WTC11 (cell line): ENCODE results near the gene CRADD.

ENCODE experiments used
- ATF3 ChIP-seq: sonication (generic); formaldehyde crosslinking; conservative IDR thresholded peaks from 2 replicates; pipeline ENCODE4 v1.8.1; 2022; ENCODE audit warnings: mild to moderate bottlenecking, missing genetic modification reagents
- CTCF ChIP-seq: fragments of 200-600 bp; IDR thresholded peaks from 2 replicates; pipeline ENCODE4 v1.8.0; 2022; ENCODE audit warnings: antibody characterized with exemption
- ESRRA ChIP-seq: sonication (generic); formaldehyde crosslinking; IDR thresholded peaks from 2 replicates; pipeline ENCODE4 v1.8.1; 2022; ENCODE audit warnings: mild to moderate bottlenecking, missing genetic modification reagents, borderline replicate concordance
- MAX ChIP-seq: sonication (generic); formaldehyde crosslinking; IDR thresholded peaks from 2 replicates; pipeline ENCODE4 v1.8.0; 2022; ENCODE audit warnings: mild to moderate bottlenecking, missing genetic modification reagents
- NR1H2 ChIP-seq: sonication (generic); formaldehyde crosslinking; IDR thresholded peaks from 2 replicates; pipeline ENCODE4 v1.9.0; 2021; ENCODE audit warnings: mild to moderate bottlenecking, moderate library complexity, missing genetic modification reagents
- NR2C2 ChIP-seq: sonication (generic); formaldehyde crosslinking; IDR thresholded peaks from 2 replicates; pipeline ENCODE4 v1.8.0; 2022; ENCODE audit warnings: mild to moderate bottlenecking, missing genetic modification reagents
- SP1 ChIP-seq: sonication (generic); formaldehyde crosslinking; conservative IDR thresholded peaks from 2 replicates; pipeline ENCODE4 v1.8.1; 2022; ENCODE audit warnings: missing genetic modification reagents
- TF ChIP-seq, protein P1 (sequence below): sonication (generic); formaldehyde crosslinking; IDR thresholded peaks from 2 replicates; pipeline ENCODE4 v1.8.1; 2023; ENCODE audit warnings: mild to moderate bottlenecking, moderate library complexity, missing genetic modification reagents

DNA sequence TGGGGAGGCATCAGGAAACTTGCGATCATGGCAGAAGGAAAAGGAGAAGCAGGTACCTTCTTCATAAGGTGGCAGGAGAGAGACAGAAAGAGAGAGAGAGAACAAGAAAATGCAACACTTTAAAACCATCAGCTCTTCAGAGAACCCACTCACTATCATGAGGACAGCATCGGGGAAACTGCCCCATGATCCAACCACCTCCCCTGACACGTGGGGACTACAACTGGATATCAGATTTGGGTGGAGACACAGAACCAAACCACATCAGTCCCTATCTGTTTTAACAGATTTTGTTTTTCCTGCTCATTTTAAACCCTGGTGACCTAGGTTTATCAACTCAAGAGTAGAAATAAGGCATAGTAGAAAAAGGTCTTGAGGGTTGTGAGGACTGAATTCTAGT lies 261.1 kb downstream of the CRADD start:
- TF ChIP-seq NR1H2 (no peak), SP1 (CRISPR knock-in tag) (no peak), CTCF (no peak), MAX (CRISPR knock-in tag) (no peak), ATF3 (no peak), NR2C2 (CRISPR knock-in tag) (no peak), ESRRA (CRISPR knock-in tag) (no peak)
- TF ChIP-seq, protein P1, sequence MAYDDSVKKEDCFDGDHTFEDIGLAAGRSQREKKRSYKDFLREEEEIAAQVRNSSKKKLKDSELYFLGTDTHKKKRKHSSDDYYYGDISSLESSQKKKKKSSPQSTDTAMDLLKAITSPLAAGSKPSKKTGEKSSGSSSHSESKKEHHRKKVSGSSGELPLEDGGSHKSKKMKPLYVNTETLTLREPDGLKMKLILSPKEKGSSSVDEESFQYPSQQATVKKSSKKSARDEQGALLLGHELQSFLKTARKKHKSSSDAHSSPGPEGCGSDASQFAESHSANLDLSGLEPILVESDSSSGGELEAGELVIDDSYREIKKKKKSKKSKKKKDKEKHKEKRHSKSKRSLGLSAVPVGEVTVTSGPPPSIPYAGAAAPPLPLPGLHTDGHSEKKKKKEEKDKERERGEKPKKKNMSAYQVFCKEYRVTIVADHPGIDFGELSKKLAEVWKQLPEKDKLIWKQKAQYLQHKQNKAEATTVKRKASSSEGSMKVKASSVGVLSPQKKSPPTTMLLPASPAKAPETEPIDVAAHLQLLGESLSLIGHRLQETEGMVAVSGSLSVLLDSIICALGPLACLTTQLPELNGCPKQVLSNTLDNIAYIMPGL = no peak
